ENCODE measurements around the gene EPN2. TPM values are rescaled to one million over a fixed set of nuclear protein-coding genes. Genes with fewer than 3 reads are reported as not detected.

EPN2 gene
- total RNA-seq, 3 donors from 2014 or later (not counting 1 experiment from before 2014, with no cell fraction given): 2.0 to 13.8 (median 4.9) TPM

DNA sequence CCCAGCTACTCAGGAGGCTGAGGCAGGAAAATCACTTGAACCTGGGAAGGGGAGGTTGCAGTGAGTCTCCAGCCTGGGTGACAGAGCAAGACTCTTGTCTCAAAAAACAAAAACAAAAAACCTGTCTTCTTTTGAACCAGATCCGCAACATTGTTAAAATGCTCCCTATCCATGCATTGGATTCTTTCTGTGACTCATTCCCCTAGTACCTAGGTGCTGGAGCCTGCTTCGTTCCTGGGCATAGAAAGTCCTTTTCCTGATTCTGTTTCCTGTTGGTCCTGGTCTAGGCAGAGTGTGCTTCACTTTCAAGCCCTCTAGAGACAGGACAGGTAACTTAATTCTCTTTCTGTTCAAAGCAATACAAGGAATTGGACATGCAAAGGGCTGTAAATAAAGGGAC lies 5.2 kb downstream of the EPN2 start:
- Histone ChIP-seq H3K9me3 (ENCODE audit: control insufficient read depth, insufficient read depth, low read length) (no peaks in the 10 kb centered on the region), H3K4me1 (ENCODE audit: control insufficient read depth, insufficient read depth, low read length) (peaks cover 11% of the 10 kb centered on the region), H3K27ac (ENCODE audit: low read length) (no peak overlapping the region), H3K27me3 (ENCODE audit: control insufficient read depth, insufficient read depth, low read length) (peaks cover 12% of the 10 kb centered on the region), H3K4me3 (ENCODE audit: low read length) (no peak overlapping the region), H3K36me3 (ENCODE audit: control insufficient read depth, insufficient read depth, low read length) (no peaks in the 10 kb centered on the region)
- peaks cover 5 to 16% of the 10 kb centered on the region in 2 donors for H3K27me3 Mint-ChIP-seq (ENCODE audit: low read depth in 2 of 2)
- intact Hi-C loops (cut with micrococcal nuclease): no loop called here
- peaks cover 0 to 9% of the 10 kb centered on the region in 2 donors for H3K4me1 Mint-ChIP-seq
- no peak overlapping the region for H3K27ac Mint-ChIP-seq
- ATAC-seq (no peak), DNase-seq (no peak)
- 93% methylated on average over 2 of the region's 2 CpGs for WGBS (ENCODE audit: insufficient coverage)
- H3K36me3 Mint-ChIP-seq: no peaks in the 10 kb centered on the region
- H3K4me3 Mint-ChIP-seq: no peak overlapping the region
- H3K9me3 Mint-ChIP-seq: no peaks in the 10 kb centered on the region
- TF ChIP-seq, protein P1, sequence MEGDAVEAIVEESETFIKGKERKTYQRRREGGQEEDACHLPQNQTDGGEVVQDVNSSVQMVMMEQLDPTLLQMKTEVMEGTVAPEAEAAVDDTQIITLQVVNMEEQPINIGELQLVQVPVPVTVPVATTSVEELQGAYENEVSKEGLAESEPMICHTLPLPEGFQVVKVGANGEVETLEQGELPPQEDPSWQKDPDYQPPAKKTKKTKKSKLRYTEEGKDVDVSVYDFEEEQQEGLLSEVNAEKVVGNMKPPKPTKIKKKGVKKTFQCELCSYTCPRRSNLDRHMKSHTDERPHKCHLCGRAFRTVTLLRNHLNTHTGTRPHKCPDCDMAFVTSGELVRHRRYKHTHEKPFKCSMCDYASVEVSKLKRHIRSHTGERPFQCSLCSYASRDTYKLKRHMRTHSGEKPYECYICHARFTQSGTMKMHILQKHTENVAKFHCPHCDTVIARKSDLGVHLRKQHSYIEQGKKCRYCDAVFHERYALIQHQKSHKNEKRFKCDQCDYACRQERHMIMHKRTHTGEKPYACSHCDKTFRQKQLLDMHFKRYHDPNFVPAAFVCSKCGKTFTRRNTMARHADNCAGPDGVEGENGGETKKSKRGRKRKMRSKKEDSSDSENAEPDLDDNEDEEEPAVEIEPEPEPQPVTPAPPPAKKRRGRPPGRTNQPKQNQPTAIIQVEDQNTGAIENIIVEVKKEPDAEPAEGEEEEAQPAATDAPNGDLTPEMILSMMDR (IDR thresholded peaks at IDR 0.05): no peak

DNA sequence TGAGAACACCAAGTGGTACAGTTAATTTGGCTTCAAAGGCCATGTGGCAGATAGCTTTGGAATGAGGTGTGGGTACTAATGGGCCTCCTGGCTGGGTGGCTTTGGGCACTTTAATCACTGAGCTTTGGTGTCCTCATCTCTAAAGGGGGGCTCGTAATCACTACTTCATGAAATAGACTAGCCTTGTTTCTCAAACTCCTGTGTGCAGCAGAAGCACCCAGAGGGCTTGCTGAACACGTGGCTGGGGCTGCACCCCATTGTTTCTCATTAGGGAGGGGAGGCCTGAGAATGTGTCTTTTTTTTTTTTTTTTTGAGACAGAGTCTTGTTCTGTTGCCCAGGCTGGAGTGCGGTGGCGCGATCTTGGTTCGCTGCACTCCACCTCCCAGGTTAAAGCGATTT lies 5.8 kb downstream of the EPN2 start:
- H3K4me1 Mint-ChIP-seq: peaks cover 0 to 6% of the 10 kb centered on the region in 2 donors
- intact Hi-C loops (cut with micrococcal nuclease): no loop called here
- 95% methylated on average over 7 of the region's 7 CpGs for WGBS (ENCODE audit: insufficient coverage)

DNA sequence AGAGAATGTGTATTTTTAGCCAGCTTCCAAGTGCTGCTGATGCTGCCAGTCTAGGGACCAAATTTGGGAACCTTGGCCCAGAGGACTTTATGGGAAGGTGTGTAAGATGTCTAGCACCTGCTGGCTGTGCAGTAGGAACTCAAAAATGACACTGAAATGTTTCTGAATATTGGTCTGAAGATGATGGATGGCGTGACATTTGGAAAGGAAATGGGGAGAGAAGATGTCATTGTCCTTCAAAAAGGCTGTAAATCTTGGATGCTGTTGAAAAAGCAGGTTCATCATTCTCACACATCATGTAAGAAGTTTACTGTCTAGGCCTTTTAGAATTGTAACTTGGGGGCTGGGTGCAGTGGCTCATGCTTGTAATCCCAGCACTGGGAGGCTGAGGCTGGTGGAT lies 6.7 kb downstream of the EPN2 start:
- WGBS (ENCODE audit: insufficient coverage): 100% methylated on average over 1 of the region's 1 CpG
- DNase-seq: no peak

More for the DNA sequence above, 5.8 kb downstream of the EPN2 start:
- Mint-ChIP-seq H3K27me3 (ENCODE audit: low read depth in 2 of 2) (peaks cover 11 to 19% of the 10 kb centered on the region in 2 donors), H3K4me3 (no peak overlapping the region), H3K36me3 (no peaks in the 10 kb centered on the region), H3K27ac (no peak overlapping the region), H3K9me3 (no peaks in the 10 kb centered on the region)
- ATAC-seq (no peak), DNase-seq (no peak)
- no peak overlapping the region for H3K27ac ChIP-seq (ENCODE audit: low read length)
- H3K4me3 ChIP-seq (ENCODE audit: low read length): no peak overlapping the region
- no peaks in the 10 kb centered on the region for H3K36me3 ChIP-seq (ENCODE audit: control insufficient read depth, insufficient read depth, low read length)
- H3K9me3 ChIP-seq (ENCODE audit: control insufficient read depth, insufficient read depth, low read length): no peaks in the 10 kb centered on the region
- H3K4me1 ChIP-seq (ENCODE audit: control insufficient read depth, insufficient read depth, low read length): peaks cover 5% of the 10 kb centered on the region
- H3K27me3 ChIP-seq (ENCODE audit: control insufficient read depth, insufficient read depth, low read length): peaks cover 7% of the 10 kb centered on the region
- TF ChIP-seq, protein P1 (IDR thresholded peaks at IDR 0.05): no peak

More for the DNA sequence above, 6.7 kb downstream of the EPN2 start:
- no peaks in the 10 kb centered on the region for H3K36me3 ChIP-seq (ENCODE audit: control insufficient read depth, insufficient read depth, low read length)
- no peaks in the 10 kb centered on the region for H3K9me3 Mint-ChIP-seq
- H3K27me3 Mint-ChIP-seq (ENCODE audit: low read depth in 2 of 2): peaks cover 20 to 21% of the 10 kb centered on the region in 2 donors
- no peaks in the 10 kb centered on the region for H3K4me1 Mint-ChIP-seq
- no peak overlapping the region for H3K27ac Mint-ChIP-seq
- no peak overlapping the region for H3K4me3 Mint-ChIP-seq
- H3K27me3 ChIP-seq (ENCODE audit: control insufficient read depth, insufficient read depth, low read length): no peaks in the 10 kb centered on the region
- no peak overlapping the region for H3K27ac ChIP-seq (ENCODE audit: low read length)
- H3K9me3 ChIP-seq (ENCODE audit: control insufficient read depth, insufficient read depth, low read length): no peaks in the 10 kb centered on the region
- no peaks in the 10 kb centered on the region for H3K36me3 Mint-ChIP-seq
- H3K4me1 ChIP-seq (ENCODE audit: control insufficient read depth, insufficient read depth, low read length): no peaks in the 10 kb centered on the region
- TF ChIP-seq, protein P1 (IDR thresholded peaks at IDR 0.05): no peak
- H3K4me3 ChIP-seq (ENCODE audit: low read length): no peak overlapping the region
- no peak for ATAC-seq
- intact Hi-C loops (cut with micrococcal nuclease): no loop called here

Data from natural killer cell (primary cell).